VCaP (cell line): ENCODE data around the gene RBMS1.

ENCODE experiments used
- H3K27ac ChIP-seq: fragments of 450-650 bp; 2 replicates; pipeline ENCODE4 v1.5.1; 2017
- CTCF ChIP-seq: fragments of 450-650 bp; conservative IDR thresholded peaks from 2 replicates; pipeline ENCODE4 v1.5.1; 2017; ENCODE audit warnings: mild to moderate bottlenecking, moderate library complexity

Gene RBMS1

GRCh38 chr2:160469621-160470204, 23.9 kb downstream of the RBMS1 start:
- no peak overlapping the region for H3K27ac ChIP-seq
- TF ChIP-seq CTCF = no peak

GRCh38 chr2:160469164-160469563, 24.4 kb downstream of the RBMS1 start:
- no peak for TF ChIP-seq CTCF
- H3K27ac ChIP-seq = no peak overlapping the region

GRCh38 chr2:160467086-160467485, 26.5 kb downstream of the RBMS1 start:
- H3K27ac ChIP-seq = no peak overlapping the region
- no peak for TF ChIP-seq CTCF

GRCh38 chr2:160465406-160465805, 28.2 kb downstream of the RBMS1 start:
- TF ChIP-seq CTCF = no peak
- no peak overlapping the region for H3K27ac ChIP-seq

- no peak overlapping the region for H3K27ac ChIP-seq
- no peak for TF ChIP-seq CTCF
Observed at GRCh38 chr2:160465002-160465401, 28.6 kb downstream of the RBMS1 start.

- no peak for TF ChIP-seq CTCF
- no peak overlapping the region for H3K27ac ChIP-seq
Observed at GRCh38 chr2:160464017-160464416, 29.6 kb downstream of the RBMS1 start.

GRCh38 chr2:160463245-160463644, 30.4 kb downstream of the RBMS1 start:
- no peak overlapping the region for H3K27ac ChIP-seq
- no peak for TF ChIP-seq CTCF

GRCh38 chr2:160460333-160460731, 33.3 kb downstream of the RBMS1 start:
- H3K27ac ChIP-seq = no peak overlapping the region
- no peak for TF ChIP-seq CTCF
